HepG2 (cell line): ENCODE results near the gene GJA10. TPM values are rescaled to one million over a fixed set of nuclear protein-coding genes. Genes with fewer than 3 reads are reported as not detected.

Experiments
- ATAC-seq: fragments of 200-7000 bp; cut with Tn5 transposase; 3 replicates; pipeline ENCODE4 v1.9.1; 2020; ENCODE audit warnings: mild to moderate bottlenecking, moderate library complexity
- BruUV-seq: library from RNA; stranded (reverse); fragments of 400-500 nt; replicated peaks from 2 replicates; lab custom pipeline; 2021; lab: Mats Ljungman, UMichigan
- CTCF ChIA-PET: fragments of 300-600 bp; formaldehyde crosslinking; extraction: SDS; loops from one replicate; lab custom pipeline; 2021; ENCODE audit warnings: low total read pairs, inconsistent platforms, low intra/inter-chr PET ratio; lab: Yijun Ruan, JAX
- POLR2A ChIA-PET: fragments of 350-600 bp; sonication (Branson Sonifier 250); formaldehyde crosslinking; loops from one replicate; lab custom pipeline; 2020; ENCODE audit warnings: antibody characterized with exemption, inconsistent platforms; lab: Yijun Ruan, JAX
- DNase-seq: peaks from one replicate; pipeline ENCODE4 v3.0.0-alpha.2; 2015; ENCODE audit warnings: low spot score
- FAIRE-seq: peaks from 3 replicates; lab custom pipeline; 2011; peaks lifted over from hg19 to GRCh38; lab: Jason Lieb, UNC
- H2AFZ ChIP-seq: one replicate; pipeline ENCODE4 v1.6.1; 2011; ENCODE audit warnings: low read length, inconsistent platforms
- H3K27ac ChIP-seq: fragments of 300-600 bp; 3 replicates; pipeline ENCODE4 v1.8.0; 2011; ENCODE audit warnings: mixed run types, mild to moderate bottlenecking, mixed read lengths, low read length, inconsistent platforms; ENCODE audit not compliant: insufficient read depth; ENCODE audit errors: extremely low read length
- H3K27me3 ChIP-seq, 2 experiments: fragments of 200-600 bp in 1 of 2; 2 replicates in 1 of 2; 3 replicates in 1 of 2; pipeline versions ENCODE4 v1.6.0 to v1.8.0; 2011; ENCODE audit warnings: low read length in 2 of 2, mild to moderate bottlenecking in 2 of 2, moderate library complexity in 2 of 2, inconsistent platforms in 1 of 2; ENCODE audit not compliant: insufficient read depth in 2 of 2, control insufficient read depth in 1 of 2
- H3K36me3 ChIP-seq, 2 experiments: fragments of 200-600 bp in 1 of 2; replicated peaks in 1 of 2; 2 replicates in 1 of 2; 3 replicates in 1 of 2; pipeline versions ENCODE4 v1.5.1 to v1.8.0; 2011; ENCODE audit warnings: low read length in 2 of 2, inconsistent platforms in 1 of 2; ENCODE audit not compliant: insufficient read depth in 2 of 2, control insufficient read depth in 1 of 2
- H3K4me1 ChIP-seq: 2 replicates; pipeline ENCODE4 v1.5.1; 2012; ENCODE audit warnings: low read length, inconsistent platforms; ENCODE audit not compliant: insufficient read depth
- H3K4me2 ChIP-seq: 2 replicates; pipeline ENCODE4 v1.6.0; 2011; ENCODE audit warnings: low read depth, low read length, inconsistent platforms
- H3K4me3 ChIP-seq, 3 experiments: fragments of 200-600 bp in 1 of 3; sonication (generic), shearing (Covaris generic) in 1 of 3; replicated peaks in 1 of 3; 2 replicates each; pipeline ENCODE4 v1.5.1; 2011 to 2016; ENCODE audit warnings: low read length in 3 of 3, inconsistent platforms in 2 of 3, low read depth in 2 of 3, mild to moderate bottlenecking in 2 of 3, control low read depth in 1 of 3, mixed read lengths in 1 of 3; ENCODE audit not compliant: insufficient read depth in 1 of 3
- H3K79me2 ChIP-seq: one replicate; pipeline ENCODE4 v1.6.1; 2011; ENCODE audit warnings: low read length, inconsistent platforms; ENCODE audit not compliant: insufficient read depth
- H3K9ac ChIP-seq: 2 replicates; pipeline ENCODE4 v1.6.0; 2011; ENCODE audit warnings: mild to moderate bottlenecking, low read depth, low read length, inconsistent platforms; ENCODE audit not compliant: insufficient read depth
- H3K9me3 ChIP-seq: 2 replicates; pipeline ENCODE4 v1.5.1; 2012; ENCODE audit warnings: mild to moderate bottlenecking, low read length
- H4K20me1 ChIP-seq: 2 replicates; pipeline ENCODE4 v1.6.0; 2011; ENCODE audit warnings: inconsistent platforms, mild to moderate bottlenecking, low read length, moderate library complexity; ENCODE audit not compliant: insufficient read depth
- MAFF ChIP-seq: IDR thresholded peaks from 2 replicates; pipeline ENCODE4 v1.6.1; 2011; ENCODE audit warnings: low read depth, low read length, improper control_type of control experiment
- MAFK ChIP-seq, 2 experiments: IDR thresholded peaks in 1 of 2; conservative IDR thresholded peaks in 1 of 2; 2 replicates each; pipeline ENCODE4 v1.6.1; 2011; ENCODE audit warnings: improper control_type of control experiment in 2 of 2, low read length in 2 of 2
- WGBS: methylation state at CpG from one replicate; pipeline ENCODE4 v1.1.6; 2017; ENCODE audit warnings: low lambda C conversion rate; 5-methylcytosine and 5-hydroxymethylcytosine counted together
- in situ Hi-C: cut with HindIII; loops from 2 replicates; pipeline ENCODE4 v1.10.0; 2017; ENCODE audit warnings: low pct_unique_long_range_greater_than_20kb; ENCODE audit not compliant: extremely low pct_ligation_motif_present
- intact Hi-C: fragments of 100-400 bp; cut with micrococcal nuclease; formaldehyde crosslinking; loops from one replicate; pipeline ENCODE4 v1.10.0; 2022; ENCODE audit not compliant: unreplicated experiment
- polyA plus RNA-seq, 8 experiments: library from polyadenylated mRNA; depleted of rRNA in 3 of 8; stranded (reverse) in 7 of 8; unstranded in 1 of 8; fragments of >200 nt; fragmentation: Illumina TruSeq in 4 of 8; extraction: Trizol in 4 of 8; gene quantifications; 2 replicates each; pipeline versions ENCODE4 v1.2.1 to v1.2.3, GENCODE V29; 2011 to 2016; ENCODE audit warnings: low read depth in 4 of 8, missing spikeins in 1 of 8, mixed read lengths in 1 of 8; ENCODE audit not compliant: insufficient read depth in 1 of 8
- total RNA-seq, 5 experiments: library from RNA; depleted of rRNA; stranded (reverse); fragments of >200 nt; fragmentation: Illumina TruSeq; extraction: Trizol; gene quantifications; 2 replicates each; pipeline ENCODE4 v1.2.3, GENCODE V29; 2016; ENCODE audit warnings: low read depth in 1 of 5
- TF ChIP-seq, protein P1 (sequence below): sonication (generic); formaldehyde crosslinking; IDR thresholded peaks from 2 replicates; pipeline ENCODE4 v1.9.0; 2021; ENCODE audit warnings: mild to moderate bottlenecking, missing genetic modification reagents

GJA10 gene
- total and polyA plus RNA-seq, 2 of the 13 experiments (the other 11 are each of a cell fraction or from before 2014, with no cell fraction given): not detected

DNA sequence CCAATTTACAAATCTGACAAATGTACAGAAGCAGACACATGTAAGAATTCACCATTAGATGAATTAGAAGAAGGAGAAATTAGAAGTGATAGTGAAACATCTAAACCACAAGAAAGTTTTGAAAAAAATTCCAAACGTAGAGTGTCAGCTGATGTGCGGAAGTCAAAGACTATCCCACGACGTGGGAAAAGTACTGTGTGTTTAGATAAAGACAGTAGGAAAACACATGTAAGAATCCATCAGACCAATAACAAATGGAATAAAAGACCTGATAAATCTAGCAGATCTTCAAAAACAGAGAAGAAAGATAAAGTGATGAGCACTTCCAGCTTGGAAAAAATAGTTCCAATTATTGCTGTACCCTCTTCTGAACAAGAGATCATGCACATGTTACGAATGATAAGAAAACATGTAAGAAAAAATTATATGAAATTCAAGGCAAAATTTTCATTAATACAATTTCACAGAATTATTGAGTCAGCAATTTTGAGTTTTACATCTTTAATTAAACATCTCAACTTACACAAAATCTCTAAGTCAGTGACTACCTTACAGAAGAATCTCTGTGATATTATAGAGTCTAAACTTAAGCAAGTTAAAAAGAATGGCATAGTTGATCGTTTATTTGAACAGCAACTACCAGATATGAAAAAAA lies 28.1 kb upstream of the GJA10 start:
- WGBS: 97% methylated on average over 6 of the region's 6 CpGs
- Histone ChIP-seq H3K36me3 (peaks cover 13 to 40% of the 10 kb centered on the region in 2 experiments), H3K27me3 (no peaks in the 10 kb centered on the region), H3K4me2 (no peak overlapping the region), H3K4me3 (no peak overlapping the region), H3K27ac (no peak overlapping the region), H3K4me1 (no peaks in the 10 kb centered on the region), H3K9me3 (no peaks in the 10 kb centered on the region), H3K9ac (no peak overlapping the region), H2AFZ (no peak overlapping the region), H4K20me1 (no peaks in the 10 kb centered on the region), H3K79me2 (no peaks in the 10 kb centered on the region)
- no peak for DNase-seq
- TF ChIP-seq, protein P1, sequence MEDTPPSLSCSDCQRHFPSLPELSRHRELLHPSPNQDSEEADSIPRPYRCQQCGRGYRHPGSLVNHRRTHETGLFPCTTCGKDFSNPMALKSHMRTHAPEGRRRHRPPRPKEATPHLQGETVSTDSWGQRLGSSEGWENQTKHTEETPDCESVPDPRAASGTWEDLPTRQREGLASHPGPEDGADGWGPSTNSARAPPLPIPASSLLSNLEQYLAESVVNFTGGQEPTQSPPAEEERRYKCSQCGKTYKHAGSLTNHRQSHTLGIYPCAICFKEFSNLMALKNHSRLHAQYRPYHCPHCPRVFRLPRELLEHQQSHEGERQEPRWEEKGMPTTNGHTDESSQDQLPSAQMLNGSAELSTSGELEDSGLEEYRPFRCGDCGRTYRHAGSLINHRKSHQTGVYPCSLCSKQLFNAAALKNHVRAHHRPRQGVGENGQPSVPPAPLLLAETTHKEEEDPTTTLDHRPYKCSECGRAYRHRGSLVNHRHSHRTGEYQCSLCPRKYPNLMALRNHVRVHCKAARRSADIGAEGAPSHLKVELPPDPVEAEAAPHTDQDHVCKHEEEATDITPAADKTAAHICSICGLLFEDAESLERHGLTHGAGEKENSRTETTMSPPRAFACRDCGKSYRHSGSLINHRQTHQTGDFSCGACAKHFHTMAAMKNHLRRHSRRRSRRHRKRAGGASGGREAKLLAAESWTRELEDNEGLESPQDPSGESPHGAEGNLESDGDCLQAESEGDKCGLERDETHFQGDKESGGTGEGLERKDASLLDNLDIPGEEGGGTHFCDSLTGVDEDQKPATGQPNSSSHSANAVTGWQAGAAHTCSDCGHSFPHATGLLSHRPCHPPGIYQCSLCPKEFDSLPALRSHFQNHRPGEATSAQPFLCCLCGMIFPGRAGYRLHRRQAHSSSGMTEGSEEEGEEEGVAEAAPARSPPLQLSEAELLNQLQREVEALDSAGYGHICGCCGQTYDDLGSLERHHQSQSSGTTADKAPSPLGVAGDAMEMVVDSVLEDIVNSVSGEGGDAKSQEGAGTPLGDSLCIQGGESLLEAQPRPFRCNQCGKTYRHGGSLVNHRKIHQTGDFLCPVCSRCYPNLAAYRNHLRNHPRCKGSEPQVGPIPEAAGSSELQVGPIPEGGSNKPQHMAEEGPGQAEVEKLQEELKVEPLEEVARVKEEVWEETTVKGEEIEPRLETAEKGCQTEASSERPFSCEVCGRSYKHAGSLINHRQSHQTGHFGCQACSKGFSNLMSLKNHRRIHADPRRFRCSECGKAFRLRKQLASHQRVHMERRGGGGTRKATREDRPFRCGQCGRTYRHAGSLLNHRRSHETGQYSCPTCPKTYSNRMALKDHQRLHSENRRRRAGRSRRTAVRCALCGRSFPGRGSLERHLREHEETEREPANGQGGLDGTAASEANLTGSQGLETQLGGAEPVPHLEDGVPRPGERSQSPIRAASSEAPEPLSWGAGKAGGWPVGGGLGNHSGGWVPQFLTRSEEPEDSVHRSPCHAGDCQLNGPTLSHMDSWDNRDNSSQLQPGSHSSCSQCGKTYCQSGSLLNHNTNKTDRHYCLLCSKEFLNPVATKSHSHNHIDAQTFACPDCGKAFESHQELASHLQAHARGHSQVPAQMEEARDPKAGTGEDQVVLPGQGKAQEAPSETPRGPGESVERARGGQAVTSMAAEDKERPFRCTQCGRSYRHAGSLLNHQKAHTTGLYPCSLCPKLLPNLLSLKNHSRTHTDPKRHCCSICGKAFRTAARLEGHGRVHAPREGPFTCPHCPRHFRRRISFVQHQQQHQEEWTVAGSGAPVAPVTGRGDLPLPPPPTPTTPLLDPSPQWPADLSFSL (CRISPR knock-in tag): no peak
- TF ChIP-seq MAFK (conservative IDR thresholded peaks at IDR 0.05 in 1 of 2, IDR thresholded peaks at IDR 0.05 in 1 of 2; ENCODE audit: low read length in 2 of 2) (peak; percentile 81 to 96), MAFF (peak; percentile 90)
- CTCF ChIA-PET: no interaction called here
- ATAC-seq: no peak
- BruUV-seq: no TSS peak
- intact Hi-C loops: no loop called here
- FAIRE-seq: no peak
- in situ Hi-C loops: no loop called here
- POLR2A ChIA-PET: no interaction called here
